GM18873 (cell line): ENCODE measurements around the gene GATA5.

Source experiments
- ATAC-seq: cut with Tn5 transposase; IDR thresholded peaks from one replicate; pipeline ENCODE4 v1.9.1; 2021; ENCODE audit warnings: mild to moderate bottlenecking, moderate library complexity, moderate number of reproducible peaks; ENCODE audit not compliant: unreplicated experiment, low FRiP score

Gene GATA5

GRCh38 chr20:62489186-62489931, 13.6 kb upstream of the GATA5 start:
- no peak for ATAC-seq

- ATAC-seq: no peak
Observed at GRCh38 chr20:62488470-62488869, 12.7 kb upstream of the GATA5 start.

GRCh38 chr20:62487561-62488354, 12.0 kb upstream of the GATA5 start:
- no peak for ATAC-seq

- no peak for ATAC-seq
Observed at GRCh38 chr20:62487118-62487517, 11.3 kb upstream of the GATA5 start.

GRCh38 chr20:62486484-62486883, 10.7 kb upstream of the GATA5 start:
- no peak for ATAC-seq

- ATAC-seq: no peak
Observed at GRCh38 chr20:62485701-62486089, 9.9 kb upstream of the GATA5 start.

GRCh38 chr20:62485062-62485700, 9.4 kb upstream of the GATA5 start:
- ATAC-seq: no peak

- no peak for ATAC-seq
Observed at GRCh38 chr20:62484478-62484877, 8.7 kb upstream of the GATA5 start.

GRCh38 chr20:62483613-62484458, 8.0 kb upstream of the GATA5 start:
- ATAC-seq: no peak

GRCh38 chr20:62482974-62483373, 7.2 kb upstream of the GATA5 start:
- ATAC-seq: no peak

- ATAC-seq: no peak
Observed at GRCh38 chr20:62482146-62482809, 6.5 kb upstream of the GATA5 start.

- ATAC-seq: no peak
Observed at GRCh38 chr20:62481425-62482145, 5.8 kb upstream of the GATA5 start.

- no peak for ATAC-seq
Observed at GRCh38 chr20:62480318-62480717, 4.5 kb upstream of the GATA5 start.

- ATAC-seq: no peak
Observed at GRCh38 chr20:62479656-62480055, 3.9 kb upstream of the GATA5 start.

- no peak for ATAC-seq
Observed at GRCh38 chr20:62479156-62479555, 3.4 kb upstream of the GATA5 start.

GRCh38 chr20:62477669-62478455, 2.1 kb upstream of the GATA5 start:
- no peak for ATAC-seq

- ATAC-seq: no peak
Observed at GRCh38 chr20:62476056-62476838, 452 bp upstream of the GATA5 start.
